Tibial nerve (tissue), 4 donors: ENCODE data around the gene GTPBP8.

Experiments used
- CTCF ChIP-seq, 5 experiments: fragments of 200-600 bp in 3 of 5; fragments of 450-650 bp in 2 of 5; sonication (generic) in 3 of 5; IDR thresholded peaks; one replicate each; pipeline ENCODE4 v1.5.1; 2016 to 2019; ENCODE audit warnings: antibody characterized with exemption in 5 of 5, mild to moderate bottlenecking in 3 of 5, moderate library complexity in 2 of 5
- EP300 ChIP-seq, 2 donors: sonication (generic); formaldehyde crosslinking; IDR thresholded peaks; one replicate each; pipeline ENCODE4 v1.6.1; 2017; ENCODE audit warnings: antibody characterized with exemption in 2 of 2, mild to moderate bottlenecking in 1 of 2
- POLR2A ChIP-seq, 2 donors: fragments of 450-650 bp; IDR thresholded peaks; one replicate each; pipeline ENCODE4 v1.6.1; 2017; ENCODE audit warnings: antibody characterized with exemption in 2 of 2, mild to moderate bottlenecking in 2 of 2, moderate library complexity in 2 of 2

GRCh38 chr3:112976953-112977352 lies 13.8 kb upstream of the GTPBP8 start:
- TF ChIP-seq CTCF (IDR thresholded peaks at IDR 0.05) (no peak), EP300 (IDR thresholded peaks at IDR 0.05) (no peak), POLR2A (IDR thresholded peaks at IDR 0.05) (no peak)
